Stimulated activated naive CD8-positive, alpha-beta T cell treated with anti-CD3 and anti-CD28 coated beads, Interleukin-15, Interleukin-2, amounts not matched to agents 100 U/mL and 50 U/mL, for 24 hours (primary cell): Measurements from ENCODE around the gene PIM1.

Source experiments
- ATAC-seq: fragments of 150-1000 bp; cut with Tn5 transposase; one replicate; pipeline ENCODE4 v1.10.0; 2021
- DNase-seq: peaks from one replicate; pipeline ENCODE4 v3.0.0; 2021

PIM1 gene

DNA sequence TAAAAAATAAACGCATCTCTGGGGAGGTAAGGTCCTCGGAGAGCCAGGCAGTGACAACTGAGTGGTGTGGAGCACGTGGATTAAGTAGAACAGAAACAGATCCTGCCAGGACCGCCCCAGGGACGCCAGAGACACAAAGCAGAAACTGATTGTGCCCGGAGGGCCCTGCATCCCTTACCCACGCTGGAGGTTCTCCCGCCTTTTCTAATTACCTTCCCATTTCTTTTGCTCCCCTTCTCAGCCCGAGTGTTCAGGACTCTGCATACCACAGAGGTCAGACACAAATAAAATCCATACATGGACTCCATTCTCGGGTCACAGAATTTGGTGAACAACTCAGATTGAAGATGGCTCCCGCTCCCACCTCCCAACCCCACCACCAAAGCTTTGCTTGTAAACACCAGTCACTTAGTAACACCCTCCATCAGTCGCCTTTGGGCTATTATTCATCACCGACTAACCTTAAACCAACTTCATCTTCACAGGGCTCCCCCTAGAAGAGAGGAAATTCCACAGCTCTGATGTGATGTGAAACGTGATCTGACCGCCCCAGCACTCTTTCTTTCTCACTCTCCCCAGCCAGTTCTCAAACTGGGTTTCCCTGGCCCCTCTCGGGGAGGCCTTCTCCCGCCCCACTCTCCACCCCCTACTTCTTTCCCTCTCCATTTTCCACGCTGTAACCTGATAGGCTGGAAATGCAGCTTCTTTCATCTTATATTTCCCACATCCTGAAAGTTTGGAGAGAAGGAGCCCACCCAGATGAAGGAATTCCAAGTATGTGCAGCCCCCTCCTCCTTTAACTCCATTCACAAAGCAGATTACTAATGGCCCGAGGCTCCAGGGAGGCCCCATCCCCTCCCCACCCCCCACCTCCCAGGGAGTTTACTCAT is 32.5 kb upstream of the PIM1 start:
- DNase-seq (peak; percentile 45), ATAC-seq (peak; percentile 96)

DNA sequence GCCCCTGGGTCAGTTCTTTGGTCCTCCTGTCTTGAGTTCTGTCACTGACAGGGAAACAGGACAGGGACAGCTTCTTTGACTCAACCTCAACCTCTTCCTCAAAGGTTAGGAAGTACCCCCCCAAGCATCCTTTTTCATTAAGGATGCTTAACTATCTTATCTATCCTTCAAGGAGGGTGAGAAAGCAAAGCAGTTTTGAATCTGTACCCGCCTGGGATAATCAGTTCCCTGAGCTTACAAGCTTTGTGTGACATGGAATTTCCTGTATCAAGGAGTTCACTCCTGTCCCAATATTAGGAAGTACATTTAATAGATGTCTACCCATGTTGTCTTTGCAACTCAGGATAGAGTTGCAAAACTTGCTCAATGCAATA is 31.1 kb upstream of the PIM1 start:
- DNase-seq (no peak), ATAC-seq (no peak)

GRCh38 chr6:37139230-37139962 is 30.6 kb upstream of the PIM1 start:
- no peak for ATAC-seq
- no peak for DNase-seq

GRCh38 chr6:37140145-37140544 is 29.8 kb upstream of the PIM1 start:
- no peak for DNase-seq
- ATAC-seq, result no peak

GRCh38 chr6:37141281-37142049 is 28.5 kb upstream of the PIM1 start:
- no peak for ATAC-seq
- DNase-seq, result no peak

DNA sequence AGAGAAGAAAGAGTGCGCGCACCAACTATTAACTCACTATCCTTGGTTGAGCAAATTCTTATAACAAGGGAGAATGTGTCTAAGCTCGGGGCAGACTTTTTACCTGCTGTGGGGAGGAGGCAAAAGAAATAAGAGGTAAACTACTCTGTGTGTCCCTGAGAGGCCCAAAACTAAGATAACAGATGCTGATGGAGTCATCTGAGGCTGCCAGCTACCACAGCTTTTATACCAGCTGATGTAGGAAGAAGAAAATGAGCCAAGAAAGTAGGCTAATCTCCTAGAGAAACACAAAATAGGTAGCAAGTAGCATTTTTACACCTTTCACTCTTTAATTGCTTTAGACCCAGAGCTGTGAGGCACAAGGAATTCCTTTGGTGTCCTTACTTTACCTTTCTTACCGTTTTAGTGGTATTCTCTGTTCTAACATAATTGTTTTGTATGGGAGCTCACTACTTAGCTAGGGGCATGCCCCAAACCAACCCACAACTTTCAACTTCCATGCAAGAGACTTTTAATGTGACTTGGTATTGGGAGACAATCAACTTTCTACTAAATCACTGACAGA is 27.8 kb upstream of the PIM1 start:
- no peak for DNase-seq
- ATAC-seq, result no peak

- no peak for ATAC-seq
- DNase-seq, result no peak
Observed at GRCh38 chr6:37143585-37143984, 26.4 kb upstream of the PIM1 start.

DNA sequence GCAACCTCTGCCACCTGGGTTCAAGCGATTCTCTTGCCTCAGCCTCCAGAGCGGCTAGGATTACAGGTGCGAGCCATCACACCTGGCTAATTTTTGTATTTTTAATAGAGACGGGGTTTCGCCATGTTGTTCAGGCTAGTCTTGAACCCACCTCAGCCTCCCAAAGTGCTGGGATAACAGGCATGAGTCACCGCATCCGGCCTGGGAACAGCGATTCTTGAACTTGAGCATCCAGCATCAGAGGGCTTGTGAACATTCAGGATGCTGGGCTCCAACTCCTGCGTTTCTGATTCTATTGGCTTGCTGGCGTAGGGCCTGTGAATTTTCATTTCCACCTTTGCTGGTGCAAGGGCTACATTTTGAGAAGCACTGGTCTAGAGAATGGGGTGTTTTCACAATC is 24.5 kb upstream of the PIM1 start:
- DNase-seq (no peak), ATAC-seq (no peak)

DNA sequence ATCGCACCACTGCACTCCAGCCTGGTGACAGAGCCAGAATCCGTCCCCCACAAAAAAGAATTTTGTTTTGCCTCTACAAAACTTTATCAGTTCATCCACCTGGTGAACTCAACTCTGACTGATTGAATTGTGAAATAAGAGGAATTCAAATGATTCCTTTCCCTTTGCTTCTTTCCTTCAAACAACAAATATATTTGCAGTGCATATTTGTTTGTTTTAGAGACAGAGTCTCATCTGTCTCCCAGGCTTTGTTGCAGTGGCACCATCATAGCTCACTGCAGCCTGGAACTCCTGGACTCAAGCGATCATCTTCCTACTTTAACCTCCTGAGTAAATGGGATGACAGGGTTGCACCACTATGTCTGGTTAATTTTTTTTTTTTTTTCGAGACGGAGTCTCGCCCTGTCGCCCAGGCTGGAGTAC is 23.2 kb upstream of the PIM1 start:
- ATAC-seq (no peak), DNase-seq (no peak)

GRCh38 chr6:37149745-37150144 is 20.2 kb upstream of the PIM1 start:
- ATAC-seq, result no peak
- no peak for DNase-seq

DNA sequence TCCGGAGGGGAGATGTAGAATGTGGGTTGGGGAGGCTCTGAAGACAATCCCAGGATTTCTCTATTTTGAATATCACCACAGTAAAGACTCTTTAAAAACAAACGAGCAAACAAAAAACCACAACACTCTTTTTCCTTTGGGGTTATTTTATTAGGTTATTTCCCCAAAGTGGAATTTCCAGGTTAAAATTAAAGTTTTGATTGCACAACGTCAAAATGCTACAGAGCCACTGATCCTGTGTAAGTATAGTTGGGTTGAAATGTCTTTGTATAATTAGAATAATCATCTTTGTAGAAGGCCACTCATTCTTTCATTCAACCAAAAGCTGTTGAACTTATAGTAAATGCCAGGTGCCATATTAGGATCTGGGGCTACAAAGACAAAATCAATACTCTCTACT is 19.6 kb upstream of the PIM1 start:
- ATAC-seq, result peak; percentile 38
- no peak for DNase-seq

- DNase-seq (peak; percentile 71), ATAC-seq (peak; percentile 82)
Observed at GRCh38 chr6:37155394-37156312, 14.3 kb upstream of the PIM1 start.

- DNase-seq (no peak), ATAC-seq (no peak)
Observed at GRCh38 chr6:37158508-37158907, 11.4 kb upstream of the PIM1 start.

GRCh38 chr6:37160922-37161778 is 8.8 kb upstream of the PIM1 start:
- ATAC-seq (no peak), DNase-seq (no peak)

DNA sequence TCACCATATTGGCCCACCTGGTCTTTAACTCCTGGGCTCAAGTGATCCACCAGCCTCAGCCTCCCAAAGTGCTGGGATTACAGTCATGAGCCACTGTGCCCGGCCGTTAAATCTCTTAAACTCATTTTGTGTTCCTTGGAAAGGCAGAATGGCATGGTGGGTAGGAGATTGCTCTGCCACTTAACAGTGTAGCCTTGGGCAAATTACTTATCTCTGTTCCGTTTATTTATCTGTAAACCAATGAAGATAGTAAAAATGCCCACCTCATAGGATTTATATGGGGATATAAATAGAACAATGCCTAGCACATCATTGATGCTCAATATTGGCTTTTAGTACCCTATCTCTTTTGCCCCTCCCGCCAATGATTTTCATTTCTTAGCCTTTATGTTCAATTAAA is 7.2 kb upstream of the PIM1 start:
- no peak for ATAC-seq

GRCh38 chr6:37168163-37168758 is 1.7 kb upstream of the PIM1 start:
- ATAC-seq (no peak), DNase-seq (no peak)

More for the DNA sequence above, 7.2 kb upstream of the PIM1 start:
- DNase-seq, result no peak

DNA sequence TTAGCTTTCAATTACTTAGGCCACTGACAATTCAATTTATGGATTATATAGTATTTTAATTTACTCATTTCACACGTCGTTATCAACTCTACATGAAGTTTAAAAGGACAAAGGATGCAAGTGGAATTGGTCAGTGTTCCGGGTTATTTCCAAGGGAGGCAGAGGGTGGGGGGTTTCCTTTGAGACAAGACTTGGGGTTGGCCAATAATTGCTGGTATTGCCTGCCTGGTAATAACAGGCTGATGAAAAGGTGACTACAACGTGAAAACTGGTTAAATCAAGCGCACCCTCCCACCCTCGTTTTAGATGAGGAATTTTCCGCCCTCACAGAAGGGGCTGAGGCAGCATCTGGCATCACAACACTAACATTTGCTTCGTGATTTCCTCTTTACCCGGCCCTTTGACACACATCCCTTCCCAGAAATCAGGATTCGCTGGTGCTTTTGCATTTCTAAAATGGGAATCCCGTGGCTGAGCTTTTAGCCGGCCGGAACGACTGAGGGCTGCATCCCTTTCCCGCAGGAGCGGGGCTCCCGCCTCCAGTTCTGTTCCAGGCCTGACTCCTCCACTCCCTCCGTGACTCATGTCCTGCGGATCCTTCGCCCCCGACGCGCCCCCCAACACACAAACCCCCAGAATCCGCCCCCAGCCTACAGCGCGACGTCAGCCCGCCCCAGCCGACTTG is 999 bp upstream of the PIM1 start:
- ATAC-seq (no peak), DNase-seq (peak; percentile 43)

- ATAC-seq (no peak), DNase-seq (peak; percentile 67)
Observed at GRCh38 chr6:37170273-37171200, 585 bp downstream of the PIM1 start.
